SKM-1 treated with dmso at 0.1 percent for 144 hours (cell line): ENCODE measurements around the gene OR4K1.
"Not testable (repeated sequence)": the region's sequence is repeated elsewhere in the genome, so short reads cannot be mapped to it uniquely, and the experiment has no call there.

Experiments used
- DNase-seq: peaks from one replicate; lab custom pipeline; 2025; ENCODE audit not compliant: unreplicated experiment; lab: John Stamatoyannopoulos, UW

The OR4K1 gene, protein sequence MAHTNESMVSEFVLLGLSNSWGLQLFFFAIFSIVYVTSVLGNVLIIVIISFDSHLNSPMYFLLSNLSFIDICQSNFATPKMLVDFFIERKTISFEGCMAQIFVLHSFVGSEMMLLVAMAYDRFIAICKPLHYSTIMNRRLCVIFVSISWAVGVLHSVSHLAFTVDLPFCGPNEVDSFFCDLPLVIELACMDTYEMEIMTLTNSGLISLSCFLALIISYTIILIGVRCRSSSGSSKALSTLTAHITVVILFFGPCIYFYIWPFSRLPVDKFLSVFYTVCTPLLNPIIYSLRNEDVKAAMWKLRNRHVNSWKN

DNA sequence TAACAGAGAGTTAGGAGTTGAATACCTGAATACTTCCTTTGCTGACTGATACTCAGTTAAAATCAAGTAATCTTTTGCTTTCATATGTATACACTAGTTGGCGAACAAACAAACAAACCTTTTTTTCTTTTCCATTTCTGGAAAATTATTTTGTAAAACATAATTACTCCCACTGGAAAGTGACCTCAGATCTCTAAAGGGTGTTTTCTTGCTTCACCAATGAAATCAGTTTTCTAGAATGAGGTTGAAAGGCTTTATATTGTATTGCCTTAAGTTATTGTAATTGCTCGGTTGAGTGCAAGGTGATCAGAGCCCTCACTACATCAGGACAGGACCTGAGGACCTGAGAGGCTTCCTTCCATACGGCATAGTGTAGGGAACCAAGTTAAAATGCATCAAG lies at the start of gene OR4K1:
OR4K1 (plus strand) TSS at position 301 of the 400 bp plus-strand sequence. CDS start 4,750 bp downstream, outside the sequence.
- no peak for DNase-seq

DNA sequence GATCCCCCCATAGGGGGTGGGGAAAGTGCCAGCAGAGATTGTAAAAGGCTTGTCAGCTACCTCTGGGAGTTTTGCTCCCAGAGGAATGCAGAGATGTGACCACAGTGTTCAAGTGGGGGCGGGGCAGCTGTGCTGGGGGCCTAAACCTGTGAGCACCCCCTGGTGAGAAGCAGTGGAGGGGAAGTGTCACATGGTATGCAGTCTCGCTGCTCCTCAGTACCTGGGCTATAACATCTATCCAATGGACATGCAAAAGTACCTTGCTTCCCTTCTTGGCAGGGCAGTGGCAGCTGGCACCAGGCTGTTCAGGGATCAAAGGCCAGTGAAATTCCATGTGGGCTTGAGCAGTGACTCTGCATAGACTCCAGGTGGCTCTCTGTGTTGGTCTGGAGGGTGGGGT lies 35.4 kb upstream of the OR4K1 start:
- DNase-seq: no peak

DNA sequence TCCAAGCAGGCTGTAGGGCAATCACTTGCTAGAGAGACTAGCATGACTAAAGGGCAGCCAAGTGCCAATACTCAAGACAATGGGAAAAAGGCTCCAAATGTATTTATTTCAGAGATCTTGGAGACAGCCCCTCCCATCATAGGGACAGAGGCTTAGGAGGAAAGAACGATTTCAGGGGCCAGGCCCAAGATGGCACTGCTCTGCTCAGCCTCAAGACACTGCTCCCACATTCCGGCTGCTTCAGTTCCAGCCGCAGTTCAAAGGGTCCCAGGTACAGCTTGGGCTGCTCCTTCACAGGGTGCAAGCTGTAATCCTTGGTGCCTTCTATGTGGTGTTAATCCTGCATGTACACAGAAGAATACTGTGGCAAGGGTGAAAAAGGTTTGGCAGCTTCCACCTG lies 29.7 kb upstream of the OR4K1 start:
- DNase-seq: no peak

DNA sequence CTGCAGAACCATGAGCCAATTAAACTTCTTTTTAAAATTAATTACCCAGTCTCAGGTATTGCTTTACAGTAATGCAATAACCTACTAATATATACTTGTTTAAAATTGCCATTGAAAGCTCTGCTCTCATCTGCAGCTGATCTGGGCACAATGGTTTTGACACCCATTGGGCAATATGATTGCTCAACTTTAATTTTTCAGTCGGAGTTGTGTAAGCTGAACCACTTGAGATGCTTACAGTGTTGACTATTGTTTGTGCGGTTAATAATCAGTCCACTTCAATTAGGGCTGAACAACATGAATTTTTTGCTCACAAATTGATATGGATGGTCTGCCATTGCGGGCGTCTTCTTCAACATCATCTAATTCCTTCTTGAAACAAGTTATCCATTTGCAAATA lies 28.3 kb upstream of the OR4K1 start:
- peak; percentile 2 for DNase-seq

DNA sequence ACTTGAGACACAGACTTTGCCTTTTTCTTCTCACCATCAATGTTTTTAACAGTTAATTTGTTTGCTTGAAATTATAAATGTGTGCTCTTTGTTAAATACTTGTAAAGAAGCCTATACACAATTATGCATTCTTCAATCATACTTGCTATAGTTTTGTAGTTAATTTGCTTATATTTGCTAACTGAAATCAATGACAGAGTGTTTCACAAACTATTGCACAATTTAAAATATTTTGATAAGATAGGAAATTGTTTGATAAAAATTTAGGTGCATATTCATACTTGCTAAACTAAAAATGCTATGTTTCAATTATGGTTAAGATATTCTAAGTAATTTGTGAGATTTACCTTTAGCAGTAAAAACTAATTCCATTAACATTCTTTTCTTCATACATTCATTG lies 24.1 kb upstream of the OR4K1 start:
- no peak for DNase-seq

DNA sequence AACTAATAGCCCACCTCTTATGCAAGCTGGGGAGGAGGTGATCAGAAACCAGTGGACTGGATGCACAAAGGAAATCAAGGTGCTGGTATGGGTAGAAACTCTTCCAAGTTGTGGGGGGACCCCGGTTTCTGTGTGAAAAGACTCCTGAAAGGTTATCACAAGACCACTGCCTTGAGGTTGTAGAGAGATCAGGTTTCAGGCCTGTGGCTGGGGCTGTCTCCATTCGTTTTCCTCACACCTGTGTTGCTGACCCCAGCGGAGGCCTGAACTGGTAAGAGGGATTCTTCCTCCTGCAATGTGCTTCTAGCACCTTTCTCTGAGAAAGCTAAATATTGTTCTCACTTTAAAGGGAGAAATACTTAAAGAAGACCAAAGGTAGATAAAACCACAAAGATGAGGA lies 19.6 kb upstream of the OR4K1 start:
- no peak for DNase-seq

DNA sequence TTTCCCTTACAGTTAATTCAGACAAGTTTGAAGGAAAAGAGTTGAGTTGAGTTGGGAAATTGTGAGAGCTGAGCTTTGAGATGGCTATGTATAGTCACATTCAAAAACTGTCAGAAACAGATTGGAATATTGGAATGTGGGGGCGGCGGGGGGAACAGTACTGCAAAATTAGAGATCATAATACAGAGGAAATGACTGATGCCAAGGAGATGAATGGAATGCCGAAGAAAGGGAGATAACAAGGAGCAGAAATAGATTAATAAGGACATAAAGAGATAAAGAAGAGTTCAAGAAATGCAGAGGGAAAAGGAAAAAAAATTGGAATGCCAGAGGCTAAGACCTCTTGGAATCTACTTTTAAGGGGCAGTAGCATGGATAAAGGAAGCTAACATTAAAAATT lies 13.5 kb upstream of the OR4K1 start:
- no peak for DNase-seq

DNA sequence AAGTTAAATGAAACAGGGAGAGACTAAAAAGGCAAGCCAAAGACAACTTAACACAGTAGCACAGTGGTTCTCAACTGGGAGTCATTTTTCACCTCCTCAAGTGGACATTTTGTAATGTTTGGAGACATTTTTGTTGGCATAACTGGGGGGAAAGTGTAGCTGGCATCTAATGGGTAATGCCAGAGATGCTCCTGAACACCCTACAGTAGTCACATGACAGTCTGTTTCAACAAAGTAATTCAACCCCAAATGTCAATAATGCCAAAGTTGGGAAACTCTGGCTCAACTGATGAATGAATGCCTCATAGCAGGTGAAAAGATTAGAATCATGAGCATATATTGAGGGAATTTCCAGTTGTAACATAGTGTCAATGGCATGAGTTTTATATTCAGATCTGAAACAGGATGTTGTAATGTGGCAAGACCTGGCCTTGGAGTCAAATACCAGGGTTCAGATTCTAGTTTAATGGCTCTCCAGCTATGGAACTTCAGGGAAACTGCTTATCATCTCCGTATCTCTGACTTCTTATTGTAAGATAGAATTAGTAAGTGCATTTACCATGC lies 12.7 kb upstream of the OR4K1 start:
- DNase-seq: no peak

DNA sequence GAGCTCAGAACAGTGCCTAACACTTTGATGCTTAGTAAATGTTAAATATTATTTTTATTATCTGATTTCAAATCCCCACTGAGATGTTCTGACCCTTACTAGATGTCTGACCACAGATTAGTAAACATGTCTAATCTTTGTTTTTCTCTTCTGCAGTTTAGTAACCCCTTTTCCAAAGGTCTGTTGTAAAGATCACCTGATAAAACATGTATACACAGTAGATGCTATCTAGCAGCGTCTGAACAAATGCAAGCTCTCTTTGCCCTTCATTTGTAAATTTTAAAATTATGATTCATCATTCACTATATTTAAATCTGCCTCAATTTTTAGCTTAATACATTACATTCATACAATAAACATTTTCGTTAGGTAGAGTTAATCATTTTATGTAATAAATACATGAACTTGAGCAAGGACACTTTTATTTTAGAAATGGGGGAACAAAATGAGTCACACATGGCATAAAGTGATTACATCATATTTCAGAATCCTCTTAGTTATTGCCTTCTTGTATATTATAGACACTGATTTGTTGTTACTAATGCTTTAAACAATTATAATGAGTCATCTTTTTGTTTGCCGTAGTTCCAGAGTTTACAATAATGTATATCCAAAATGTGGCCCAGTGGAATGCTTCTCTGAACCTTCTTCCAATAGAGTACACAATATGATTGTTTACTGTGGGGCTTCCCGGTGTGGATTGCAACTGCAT lies 12.0 kb upstream of the OR4K1 start:
- no peak for DNase-seq

DNA sequence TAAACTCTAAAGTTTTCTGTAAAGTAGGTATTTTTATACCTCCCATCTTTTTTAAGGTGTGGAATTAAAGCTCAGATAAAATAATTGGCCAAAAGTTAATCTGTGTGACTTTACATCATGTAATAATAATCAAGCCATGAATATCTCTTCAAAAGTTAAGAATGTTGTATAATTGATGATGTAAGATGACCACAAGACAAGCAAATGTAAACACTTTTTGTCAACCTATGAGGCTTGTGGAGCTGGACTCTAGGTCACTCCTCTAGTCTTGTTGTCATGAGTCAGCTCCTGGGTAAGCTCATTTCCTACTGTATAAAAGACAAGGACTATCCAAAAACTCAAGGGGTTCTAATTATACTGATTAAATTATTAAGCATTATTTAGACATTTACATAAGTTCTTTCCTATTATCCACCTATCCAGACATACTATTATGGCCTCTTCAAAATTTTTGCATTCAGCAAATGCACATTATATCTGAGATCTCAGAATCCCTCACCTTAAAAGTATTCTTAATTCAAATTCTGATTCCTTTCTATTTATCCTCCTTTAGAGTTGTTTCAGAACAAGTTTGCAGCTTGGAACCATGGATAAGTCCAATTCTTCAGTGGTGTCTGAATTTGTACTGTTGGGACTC lies 10.6 kb upstream of the OR4K1 start, which contains the start of gene OR4K5:
OR4K5 (plus strand) TSS at position 587 of the 637 bp plus-strand sequence; CDS start at position 587, 0 bp downstream.
- DNase-seq: no peak

DNA sequence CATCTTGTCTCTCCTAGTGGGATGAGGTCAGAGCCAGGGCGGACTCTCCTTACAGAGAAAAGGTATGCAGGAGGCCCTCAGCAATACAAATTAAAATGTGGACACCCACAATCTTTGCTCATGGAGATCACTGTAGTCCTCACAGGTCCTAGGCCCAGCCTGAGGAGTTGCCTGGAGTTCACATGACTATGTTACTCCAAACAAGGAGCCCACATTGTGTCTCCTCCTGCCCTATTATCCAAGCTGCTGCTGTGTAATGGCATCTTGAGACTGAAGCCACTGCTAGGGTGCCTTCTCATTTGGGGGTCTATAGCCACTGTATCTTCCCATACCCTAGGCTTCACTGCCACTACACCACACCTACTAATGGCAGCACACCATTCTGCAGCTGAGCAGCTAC lies 11.0 kb downstream of the OR4K1 start:
- DNase-seq: no peak

DNA sequence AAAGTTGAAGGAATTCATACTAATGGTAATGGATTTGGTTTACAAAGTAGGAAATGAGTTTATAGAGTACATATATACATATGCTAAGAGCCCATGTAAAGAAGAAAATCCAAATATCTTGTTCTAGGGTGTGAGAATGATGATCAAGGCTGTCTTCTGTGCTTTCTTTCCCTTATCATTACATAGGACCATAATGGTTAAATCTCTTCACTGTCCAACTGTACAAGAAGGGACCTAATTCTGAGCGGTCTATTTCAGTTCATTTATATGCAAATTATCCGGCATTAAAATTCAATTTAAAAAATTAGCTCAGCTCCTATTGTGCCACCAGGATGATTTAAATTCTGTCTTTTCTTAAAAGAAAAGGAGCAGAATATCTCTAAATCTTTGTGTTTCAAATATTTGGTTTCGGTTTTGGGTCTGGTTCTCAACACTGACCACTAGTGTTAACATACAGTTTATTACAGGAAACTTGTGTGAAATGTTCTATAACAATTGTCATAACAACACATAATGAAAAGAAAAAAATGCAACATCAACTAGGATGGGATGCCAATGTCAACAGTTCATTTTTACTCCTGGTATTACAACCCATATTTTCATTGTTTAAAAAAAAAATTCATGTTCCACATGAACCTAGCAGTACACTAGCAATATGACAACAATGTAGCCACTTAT lies 16.8 kb downstream of the OR4K1 start:
- DNase-seq: no peak

DNA sequence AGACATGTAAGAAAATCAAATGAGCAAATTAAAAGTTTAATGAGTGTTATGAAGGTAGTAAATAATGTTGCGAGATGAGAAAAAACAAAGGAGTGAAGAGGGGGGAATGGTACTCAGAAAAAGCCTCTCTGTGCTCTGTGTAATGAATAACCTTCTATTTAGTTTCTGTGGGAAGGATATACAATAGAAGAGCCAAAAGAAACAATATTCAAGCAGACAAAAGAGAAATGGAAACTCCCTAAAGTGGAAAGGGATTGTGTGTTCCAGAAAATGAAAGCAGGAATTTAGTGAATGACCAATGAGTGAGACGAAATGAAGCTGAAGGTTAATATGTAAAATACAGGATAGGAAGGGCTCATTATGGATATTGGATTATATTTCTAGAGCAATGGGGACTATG lies 18.5 kb downstream of the OR4K1 start:
- DNase-seq: no peak

DNA sequence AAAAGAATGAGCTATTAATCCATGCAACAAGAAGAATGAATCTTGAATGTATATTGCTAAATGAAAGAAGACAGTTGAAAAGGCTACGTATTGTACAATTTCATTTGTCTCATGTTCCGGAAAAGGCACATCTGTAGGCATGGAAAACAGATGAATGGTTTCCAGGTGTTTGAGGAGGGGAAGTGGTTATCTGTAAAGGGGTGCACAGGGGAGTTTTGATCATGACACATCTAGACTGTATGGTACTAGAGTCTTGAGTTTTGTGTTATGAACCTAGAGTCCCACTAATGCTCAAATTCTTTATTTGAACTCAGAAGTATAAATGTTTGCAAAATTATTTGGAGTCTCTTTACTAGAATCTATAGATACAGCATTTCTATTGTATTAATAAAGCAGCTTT lies 39.0 kb downstream of the OR4K1 start:
- DNase-seq: not testable (repeated sequence)

DNA sequence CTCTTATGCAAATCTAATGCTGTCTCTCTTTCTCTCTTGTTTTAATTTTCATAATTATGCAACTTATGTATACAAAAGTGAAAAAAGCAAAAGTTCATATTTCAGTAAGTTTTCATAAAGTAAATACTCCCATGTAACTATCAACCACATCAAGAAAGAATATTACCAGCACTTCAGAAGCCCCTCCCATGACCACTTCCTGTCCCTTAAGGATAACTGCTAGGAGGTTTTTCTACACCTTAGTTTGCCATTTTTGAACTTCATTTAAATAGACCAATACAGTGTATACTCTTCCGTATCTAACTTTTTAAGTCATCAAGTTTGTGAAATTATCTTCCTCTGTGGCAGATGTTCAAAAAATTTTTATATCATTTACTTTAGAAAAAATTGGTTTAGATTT lies 44.1 kb downstream of the OR4K1 start:
- DNase-seq: no peak

DNA sequence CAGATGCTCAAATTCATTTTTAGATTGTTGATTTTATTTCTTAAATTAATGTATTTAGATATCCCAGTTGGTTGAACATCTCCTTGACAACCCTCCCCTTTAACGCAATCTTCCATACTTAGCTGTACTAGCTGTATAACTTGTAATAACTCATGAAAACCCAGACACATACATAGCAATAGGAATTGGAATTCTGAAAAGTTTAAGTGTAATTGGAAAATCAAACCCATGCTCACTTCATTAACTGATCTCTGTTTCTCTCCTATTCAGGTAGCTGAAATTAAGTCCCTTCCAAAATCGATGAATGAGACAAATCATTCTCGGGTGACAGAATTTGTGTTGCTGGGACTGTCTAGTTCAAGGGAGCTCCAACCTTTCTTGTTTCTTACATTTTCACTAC lies 44.6 kb downstream of the OR4K1 start, which contains the start of gene OR4K15:
OR4K15 (plus strand) TSS at position 301 of the 400 bp plus-strand sequence; CDS start at position 301, 0 bp downstream.
- no peak for DNase-seq
